Measurements from ENCODE around the gene SNED1. TPM values are rescaled to one million over a fixed set of nuclear protein-coding genes. Genes with fewer than 3 reads are reported as not detected.

The SNED1 gene
- total RNA-seq, 4 donors from 2014 or later: 5.6 to 31.9 (median 13.2) TPM

DNA sequence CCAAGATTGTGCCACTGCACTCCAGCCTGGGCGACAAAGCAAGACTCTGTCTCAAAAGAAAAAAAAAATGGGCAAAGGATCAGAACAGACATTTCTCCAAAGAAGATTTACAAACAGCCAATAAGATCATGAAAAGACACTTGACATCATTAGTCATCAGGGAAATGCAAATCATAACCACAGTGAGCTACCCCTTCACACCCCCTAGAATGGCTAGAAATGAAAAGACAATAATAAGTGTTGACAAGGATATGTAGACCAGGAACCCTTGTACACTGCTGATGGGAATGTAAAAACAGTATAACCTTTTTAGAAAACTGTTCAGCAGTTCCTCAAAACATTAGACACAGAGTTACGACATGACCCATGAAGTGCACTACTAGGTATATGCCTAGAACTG lies 122.0 kb downstream of the SNED1 start:
- H3K36me3 ChIP-seq: peaks cover 9% of the 10 kb centered on the region

DNA sequence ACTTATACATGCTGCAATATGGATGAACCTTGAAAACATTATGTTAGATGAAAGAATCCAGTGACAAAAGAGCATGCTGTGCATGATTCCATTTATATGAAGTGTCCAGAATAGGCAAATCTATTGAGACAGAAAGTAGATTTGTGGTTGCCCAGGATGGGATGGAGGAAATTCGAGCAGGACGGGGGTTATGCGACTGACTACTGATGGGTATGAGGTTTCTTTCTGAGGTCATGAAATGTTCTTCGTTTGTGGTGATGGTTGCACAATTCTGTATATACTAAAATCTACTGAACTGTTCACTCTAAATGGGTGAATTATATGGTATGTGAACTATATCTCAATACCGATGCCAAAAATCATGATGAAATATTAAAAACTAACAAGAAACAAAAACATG lies 122.6 kb downstream of the SNED1 start:
- Histone ChIP-seq H3K4me3 (no peak overlapping the region), H3K36me3 (peaks cover 9% of the 10 kb centered on the region), H3K9me3 (no peaks in the 10 kb centered on the region), H3K27ac (no peak overlapping the region), H3K4me1 (peaks cover 5% of the 10 kb centered on the region), H3K27me3 (no peaks in the 10 kb centered on the region)
- no peak for DNase-seq (ENCODE audit: low spot score in 2 of 2)
- TF ChIP-seq EP300 (IDR thresholded peaks at IDR 0.05): no peak
- 95% methylated on average over 5 of the region's 5 CpGs for WGBS

More for the DNA sequence above, 122.0 kb downstream of the SNED1 start:
- Histone ChIP-seq H3K9me3 (no peaks in the 10 kb centered on the region), H3K27me3 (no peaks in the 10 kb centered on the region), H3K4me1 (peaks cover 5% of the 10 kb centered on the region), H3K27ac (no peak overlapping the region), H3K4me3 (no peak overlapping the region)
- WGBS: 97% methylated on average over 2 of the region's 2 CpGs
- no peak for DNase-seq (ENCODE audit: low spot score in 2 of 2)
- TF ChIP-seq EP300 (IDR thresholded peaks at IDR 0.05) (no peak), POLR2A (IDR thresholded peaks at IDR 0.05) (no peak), POLR2AphosphoS5 (IDR thresholded peaks at IDR 0.05) (no peak)
- TF ChIP-seq, protein P1, sequence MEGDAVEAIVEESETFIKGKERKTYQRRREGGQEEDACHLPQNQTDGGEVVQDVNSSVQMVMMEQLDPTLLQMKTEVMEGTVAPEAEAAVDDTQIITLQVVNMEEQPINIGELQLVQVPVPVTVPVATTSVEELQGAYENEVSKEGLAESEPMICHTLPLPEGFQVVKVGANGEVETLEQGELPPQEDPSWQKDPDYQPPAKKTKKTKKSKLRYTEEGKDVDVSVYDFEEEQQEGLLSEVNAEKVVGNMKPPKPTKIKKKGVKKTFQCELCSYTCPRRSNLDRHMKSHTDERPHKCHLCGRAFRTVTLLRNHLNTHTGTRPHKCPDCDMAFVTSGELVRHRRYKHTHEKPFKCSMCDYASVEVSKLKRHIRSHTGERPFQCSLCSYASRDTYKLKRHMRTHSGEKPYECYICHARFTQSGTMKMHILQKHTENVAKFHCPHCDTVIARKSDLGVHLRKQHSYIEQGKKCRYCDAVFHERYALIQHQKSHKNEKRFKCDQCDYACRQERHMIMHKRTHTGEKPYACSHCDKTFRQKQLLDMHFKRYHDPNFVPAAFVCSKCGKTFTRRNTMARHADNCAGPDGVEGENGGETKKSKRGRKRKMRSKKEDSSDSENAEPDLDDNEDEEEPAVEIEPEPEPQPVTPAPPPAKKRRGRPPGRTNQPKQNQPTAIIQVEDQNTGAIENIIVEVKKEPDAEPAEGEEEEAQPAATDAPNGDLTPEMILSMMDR (IDR thresholded peaks at IDR 0.05): no peak

DNA sequence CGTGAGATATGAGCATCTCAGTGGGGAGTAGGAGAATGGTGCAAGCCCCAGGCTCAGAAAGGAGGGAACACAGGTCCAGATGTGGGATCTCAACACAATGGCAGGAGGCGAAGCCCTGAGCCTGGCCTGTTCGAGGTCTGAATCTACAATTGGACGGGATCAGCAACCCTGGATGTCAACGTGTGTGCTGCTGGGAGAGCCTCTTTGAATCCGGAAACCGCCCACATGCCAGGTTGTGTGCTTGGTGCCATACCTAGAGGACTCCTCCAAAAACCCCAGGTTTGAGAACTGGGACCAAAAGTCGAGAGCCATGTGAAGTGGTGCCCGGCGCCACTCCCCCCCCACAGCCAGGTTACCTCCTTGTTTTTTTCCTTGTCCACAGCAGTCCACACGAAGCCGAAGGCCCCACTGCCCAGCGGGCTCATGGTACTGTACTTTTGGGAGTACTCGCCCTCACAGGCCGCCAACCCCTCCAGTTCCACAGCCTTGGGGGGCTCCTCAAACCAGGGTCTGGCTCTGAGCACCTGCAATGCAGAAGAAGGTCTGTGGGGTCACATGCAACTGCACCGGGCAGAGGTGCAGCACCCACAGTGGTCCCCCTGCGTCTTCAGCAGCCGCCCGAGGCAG lies 124.1 kb downstream of the SNED1 start:
- Histone ChIP-seq H3K4me1 (peaks cover 5% of the 10 kb centered on the region), H3K4me3 (no peak overlapping the region), H3K27ac (no peak overlapping the region), H3K9me3 (no peaks in the 10 kb centered on the region), H3K27me3 (no peaks in the 10 kb centered on the region), H3K36me3 (peaks cover 9% of the 10 kb centered on the region)
- 92% methylated on average over 14 of the region's 19 CpGs for WGBS
- TF ChIP-seq, protein P1 (IDR thresholded peaks at IDR 0.05): no peak
- TF ChIP-seq EP300 (IDR thresholded peaks at IDR 0.05) (no peak), POLR2A (IDR thresholded peaks at IDR 0.05) (no peak), POLR2AphosphoS5 (IDR thresholded peaks at IDR 0.05) (no peak)
- peak; percentile 44 to 53 for DNase-seq (ENCODE audit: low spot score in 2 of 2)

DNA sequence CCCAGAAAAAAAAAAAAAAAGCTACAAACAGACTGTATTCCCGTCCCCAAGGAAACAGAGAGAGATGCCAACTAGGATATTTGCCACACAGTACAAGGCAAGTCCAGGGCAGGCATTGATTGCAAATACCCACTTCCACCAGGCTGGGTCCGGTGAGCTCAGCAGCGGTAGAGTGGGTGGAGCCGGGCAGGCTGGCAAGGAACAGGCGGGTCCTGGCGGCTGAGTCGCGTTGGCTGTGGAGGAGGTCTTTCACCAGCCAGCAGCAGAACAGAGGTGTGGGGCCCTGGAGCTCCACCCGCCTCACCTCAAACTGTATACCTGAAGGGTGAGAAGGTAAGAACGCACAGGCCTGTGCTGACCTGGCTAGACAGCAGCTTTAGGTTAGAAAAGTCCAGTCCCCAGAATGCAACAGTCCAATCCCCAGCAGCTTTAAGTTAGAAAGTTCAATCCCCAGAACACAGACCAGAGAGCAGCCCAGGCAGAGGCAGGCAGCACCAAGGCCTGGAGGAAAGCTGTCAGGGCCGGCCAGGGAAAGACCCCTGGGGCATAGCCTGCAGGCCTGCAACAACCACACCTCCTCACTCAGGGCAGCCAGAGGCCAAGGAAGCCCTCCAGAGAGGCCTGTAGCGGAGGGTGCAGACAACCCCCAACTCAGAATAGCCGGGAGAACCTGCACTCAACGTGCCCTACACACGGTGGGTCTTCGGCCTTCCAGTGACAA lies 125.6 kb downstream of the SNED1 start:
- H3K27ac ChIP-seq: no peak overlapping the region
- no peak overlapping the region for H3K4me3 ChIP-seq
- TF ChIP-seq EP300 (IDR thresholded peaks at IDR 0.05): no peak
- TF ChIP-seq POLR2AphosphoS5 (IDR thresholded peaks at IDR 0.05): no peak
- no peak for TF ChIP-seq POLR2A (IDR thresholded peaks at IDR 0.05)
- TF ChIP-seq, protein P1 (IDR thresholded peaks at IDR 0.05): no peak
- DNase-seq (ENCODE audit: low spot score in 2 of 2): peak; percentile 69 to 79
- 64% methylated on average over 11 of the region's 16 CpGs for WGBS
- peaks cover 9% of the 10 kb centered on the region for H3K36me3 ChIP-seq
- peaks cover 5% of the 10 kb centered on the region for H3K4me1 ChIP-seq
- no peaks in the 10 kb centered on the region for H3K27me3 ChIP-seq
- H3K9me3 ChIP-seq: no peaks in the 10 kb centered on the region

DNA sequence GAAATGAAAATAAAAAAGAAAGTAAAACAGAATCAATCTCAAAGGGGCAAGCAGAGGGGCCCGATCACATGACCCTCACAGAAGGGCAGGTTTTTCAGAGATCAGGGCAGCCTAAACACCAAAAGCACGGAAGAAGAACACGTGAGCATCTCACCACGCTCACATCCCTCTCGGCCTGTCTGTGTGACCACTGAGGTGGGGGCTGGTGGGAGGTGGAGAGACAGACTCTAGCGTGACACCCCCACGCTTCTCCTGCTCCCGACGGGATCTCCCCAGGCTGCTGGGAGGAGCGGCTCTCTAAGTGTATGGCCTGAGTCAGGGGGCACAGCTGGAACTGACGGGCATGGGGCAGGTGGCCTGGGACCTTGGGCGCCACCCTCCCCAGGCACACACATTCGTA lies 127.2 kb downstream of the SNED1 start:
- WGBS: 95% methylated on average over 12 of the region's 13 CpGs
- Histone ChIP-seq H3K27ac (no peak overlapping the region), H3K4me3 (no peak overlapping the region), H3K36me3 (peaks cover 9% of the 10 kb centered on the region), H3K4me1 (peaks cover 5% of the 10 kb centered on the region), H3K9me3 (no peaks in the 10 kb centered on the region), H3K27me3 (no peaks in the 10 kb centered on the region)
- no peak for TF ChIP-seq POLR2AphosphoS5 (IDR thresholded peaks at IDR 0.05)
- TF ChIP-seq POLR2A (IDR thresholded peaks at IDR 0.05): no peak
- no peak for TF ChIP-seq EP300 (IDR thresholded peaks at IDR 0.05)
- TF ChIP-seq, protein P1 (IDR thresholded peaks at IDR 0.05): no peak
- DNase-seq (ENCODE audit: low spot score in 2 of 2): peak; percentile 41 to 68

Measured in suprapubic skin (tissue), 4 donors.